Measurements from ENCODE around the gene TMEM237.

Gene TMEM237

GRCh38 chr2:201642086-201642578 is 1.2 kb downstream of the TMEM237 start:
- H3K4me2 ChIP-seq (ENCODE audit: low read length), result peak overlapping the region; percentile 96
- peak overlapping the region; percentile 96 for H3K9ac ChIP-seq (ENCODE audit: low read depth, low read length)
- H3K27me3 ChIP-seq (ENCODE audit: control insufficient read depth, insufficient read depth, low read length), result no peaks in the 10 kb centered on the region
- H3K36me3 ChIP-seq (ENCODE audit: insufficient read depth, low read length), result peaks cover 17% of the 10 kb centered on the region
- no peaks in the 10 kb centered on the region for H3K9me3 ChIP-seq (replicated peaks; ENCODE audit: low read length)
- H3K4me3 ChIP-seq (ENCODE audit: low read length), result peak overlapping the region; percentile 89
- peaks cover 14% of the 10 kb centered on the region for H3K4me1 ChIP-seq (ENCODE audit: control insufficient read depth, insufficient read depth, low read length)

GRCh38 chr2:201639205-201639604 is 4.1 kb downstream of the TMEM237 start:
- no peak overlapping the region for H3K9ac ChIP-seq (ENCODE audit: low read depth, low read length)
- peaks cover 9% of the 10 kb centered on the region for H3K4me1 ChIP-seq (ENCODE audit: control insufficient read depth, insufficient read depth, low read length)
- H3K4me3 ChIP-seq (ENCODE audit: low read length), result no peak overlapping the region
- H3K36me3 ChIP-seq (ENCODE audit: insufficient read depth, low read length), result peaks cover 34% of the 10 kb centered on the region
- H3K27me3 ChIP-seq (ENCODE audit: control insufficient read depth, insufficient read depth, low read length), result no peaks in the 10 kb centered on the region
- no peak overlapping the region for H3K4me2 ChIP-seq (ENCODE audit: low read length)
- H3K9me3 ChIP-seq (replicated peaks; ENCODE audit: low read length), result no peaks in the 10 kb centered on the region

DNA sequence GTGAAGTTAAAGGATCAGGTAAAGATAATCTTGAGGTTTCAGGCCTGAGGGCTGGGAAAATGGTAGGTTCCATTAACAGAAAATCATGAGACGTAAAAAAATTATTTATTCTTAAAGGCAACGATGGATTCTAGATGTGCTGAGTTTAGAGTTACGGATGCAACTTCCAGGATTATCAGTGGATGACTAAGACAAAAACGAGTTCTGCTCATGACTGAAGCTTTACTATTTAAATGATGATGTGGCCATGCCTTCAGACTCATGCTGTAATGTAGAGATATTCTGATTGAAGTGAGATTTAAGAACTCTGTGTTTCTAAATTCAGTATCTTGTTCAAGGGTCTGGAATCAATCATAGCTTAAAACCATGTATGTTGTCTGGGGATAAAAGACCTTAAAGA is 5.0 kb downstream of the TMEM237 start:
- Histone ChIP-seq H3K9me3 (replicated peaks; ENCODE audit: low read length) (no peaks in the 10 kb centered on the region), H3K4me1 (ENCODE audit: control insufficient read depth, insufficient read depth, low read length) (no peaks in the 10 kb centered on the region), H3K36me3 (ENCODE audit: insufficient read depth, low read length) (peaks cover 41% of the 10 kb centered on the region), H3K4me2 (ENCODE audit: low read length) (no peak overlapping the region), H3K4me3 (ENCODE audit: low read length) (no peak overlapping the region), H3K9ac (ENCODE audit: low read depth, low read length) (no peak overlapping the region), H3K27me3 (ENCODE audit: control insufficient read depth, insufficient read depth, low read length) (no peaks in the 10 kb centered on the region)

DNA sequence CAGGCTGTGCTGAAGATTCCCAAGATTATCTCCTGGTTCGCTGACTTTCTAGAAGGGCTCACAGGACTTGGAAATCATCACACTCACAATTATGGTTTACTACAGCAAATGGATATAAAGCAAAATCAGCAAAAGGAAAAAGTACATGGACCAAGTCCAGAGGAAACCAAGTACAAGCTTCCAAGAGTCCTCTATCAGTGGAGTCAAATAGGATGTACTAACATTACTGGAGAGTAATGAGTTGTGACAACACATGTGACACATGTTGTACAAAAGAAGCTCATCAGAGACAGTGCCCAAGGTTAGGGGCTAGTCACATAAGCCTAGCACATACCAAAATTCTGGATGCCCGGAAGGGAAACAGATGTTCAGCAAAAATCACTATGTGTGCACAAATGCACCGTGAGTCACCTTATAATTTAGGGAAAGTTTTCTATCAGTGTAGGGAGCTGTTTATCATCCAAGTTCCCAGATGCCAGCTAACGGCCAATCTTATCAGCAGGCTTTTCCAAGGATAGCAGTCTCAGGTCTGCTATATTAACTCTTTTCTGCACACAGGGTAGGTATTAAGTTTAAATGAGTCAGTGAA is 9.5 kb downstream of the TMEM237 start:
- peaks cover 58% of the 10 kb centered on the region for H3K36me3 ChIP-seq (ENCODE audit: insufficient read depth, low read length)
- H3K4me3 ChIP-seq (ENCODE audit: low read length), result no peak overlapping the region
- no peak overlapping the region for H3K9ac ChIP-seq (ENCODE audit: low read depth, low read length)
- H3K4me1 ChIP-seq (ENCODE audit: control insufficient read depth, insufficient read depth, low read length), result no peaks in the 10 kb centered on the region
- no peaks in the 10 kb centered on the region for H3K27me3 ChIP-seq (ENCODE audit: control insufficient read depth, insufficient read depth, low read length)
- no peaks in the 10 kb centered on the region for H3K9me3 ChIP-seq (replicated peaks; ENCODE audit: low read length)
- H3K4me2 ChIP-seq (ENCODE audit: low read length), result no peak overlapping the region

GRCh38 chr2:201631041-201631440 is 12.3 kb downstream of the TMEM237 start:
- Histone ChIP-seq H3K4me2 (ENCODE audit: low read length) (no peak overlapping the region), H3K4me3 (ENCODE audit: low read length) (no peak overlapping the region), H3K9me3 (replicated peaks; ENCODE audit: low read length) (no peaks in the 10 kb centered on the region), H3K36me3 (ENCODE audit: insufficient read depth, low read length) (peaks cover 42% of the 10 kb centered on the region), H3K9ac (ENCODE audit: low read depth, low read length) (no peak overlapping the region), H3K4me1 (ENCODE audit: control insufficient read depth, insufficient read depth, low read length) (no peaks in the 10 kb centered on the region), H3K27me3 (ENCODE audit: control insufficient read depth, insufficient read depth, low read length) (no peaks in the 10 kb centered on the region)

DNA sequence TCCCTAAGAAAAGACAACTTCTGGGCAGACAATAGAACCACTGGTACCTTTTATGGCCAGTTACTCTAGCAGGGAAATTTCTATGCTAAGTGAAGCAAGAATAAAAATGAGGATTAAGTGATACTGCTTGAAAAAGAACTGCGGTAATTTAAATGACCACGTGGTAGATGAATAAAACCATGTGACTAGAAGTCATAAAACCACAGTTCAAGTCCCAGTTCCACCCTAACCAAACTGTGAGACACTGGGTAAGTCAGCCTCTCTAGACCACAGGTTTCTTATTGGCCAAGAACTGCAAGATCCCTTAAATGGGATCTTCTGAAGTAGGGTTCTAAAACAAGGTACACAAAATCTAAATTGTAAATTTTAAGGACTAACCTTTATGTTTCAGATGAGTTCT is 12.7 kb downstream of the TMEM237 start:
- H3K4me3 ChIP-seq (ENCODE audit: low read length), result no peak overlapping the region
- no peaks in the 10 kb centered on the region for H3K4me1 ChIP-seq (ENCODE audit: control insufficient read depth, insufficient read depth, low read length)
- no peaks in the 10 kb centered on the region for H3K27me3 ChIP-seq (ENCODE audit: control insufficient read depth, insufficient read depth, low read length)
- H3K36me3 ChIP-seq (ENCODE audit: insufficient read depth, low read length), result peaks cover 38% of the 10 kb centered on the region
- no peak overlapping the region for H3K9ac ChIP-seq (ENCODE audit: low read depth, low read length)
- H3K4me2 ChIP-seq (ENCODE audit: low read length), result no peak overlapping the region
- H3K9me3 ChIP-seq (replicated peaks; ENCODE audit: low read length), result no peaks in the 10 kb centered on the region

GRCh38 chr2:201628545-201628944 is 14.8 kb downstream of the TMEM237 start:
- H3K4me3 ChIP-seq (ENCODE audit: low read length), result no peak overlapping the region
- H3K27me3 ChIP-seq (ENCODE audit: control insufficient read depth, insufficient read depth, low read length), result no peaks in the 10 kb centered on the region
- peaks cover 30% of the 10 kb centered on the region for H3K36me3 ChIP-seq (ENCODE audit: insufficient read depth, low read length)
- H3K4me1 ChIP-seq (ENCODE audit: control insufficient read depth, insufficient read depth, low read length), result no peaks in the 10 kb centered on the region
- H3K9ac ChIP-seq (ENCODE audit: low read depth, low read length), result no peak overlapping the region
- H3K9me3 ChIP-seq (replicated peaks; ENCODE audit: low read length), result no peaks in the 10 kb centered on the region
- H3K4me2 ChIP-seq (ENCODE audit: low read length), result no peak overlapping the region

- H3K27me3 ChIP-seq (ENCODE audit: control insufficient read depth, insufficient read depth, low read length), result no peaks in the 10 kb centered on the region
Measured at GRCh38 chr2:201622306-201622970, 20.9 kb downstream of the TMEM237 start.

GRCh38 chr2:201621293-201621999 is 21.9 kb downstream of the TMEM237 start:
- H3K4me2 ChIP-seq (ENCODE audit: low read length), result peak overlapping the region; percentile 61
- H3K9me3 ChIP-seq (replicated peaks; ENCODE audit: low read length), result no peaks in the 10 kb centered on the region
- H3K4me1 ChIP-seq (ENCODE audit: control insufficient read depth, insufficient read depth, low read length), result peaks cover 24% of the 10 kb centered on the region
- H3K27me3 ChIP-seq (ENCODE audit: control insufficient read depth, insufficient read depth, low read length), result no peaks in the 10 kb centered on the region
- H3K36me3 ChIP-seq (ENCODE audit: insufficient read depth, low read length), result peaks cover 4% of the 10 kb centered on the region
- peak overlapping the region; percentile 19 for H3K4me3 ChIP-seq (ENCODE audit: low read length)
- no peak overlapping the region for H3K9ac ChIP-seq (ENCODE audit: low read depth, low read length)

More at GRCh38 chr2:201622306-201622970, 20.9 kb downstream of the TMEM237 start:
- H3K9me3 ChIP-seq (replicated peaks; ENCODE audit: low read length), result no peaks in the 10 kb centered on the region
- no peak overlapping the region for H3K4me3 ChIP-seq (ENCODE audit: low read length)
- peaks cover 24% of the 10 kb centered on the region for H3K4me1 ChIP-seq (ENCODE audit: control insufficient read depth, insufficient read depth, low read length)
- no peak overlapping the region for H3K4me2 ChIP-seq (ENCODE audit: low read length)
- H3K9ac ChIP-seq (ENCODE audit: low read depth, low read length), result no peak overlapping the region
- H3K36me3 ChIP-seq (ENCODE audit: insufficient read depth, low read length), result peaks cover 6% of the 10 kb centered on the region

- Histone ChIP-seq H3K36me3 (ENCODE audit: insufficient read depth, low read length) (no peaks in the 10 kb centered on the region), H3K9me3 (replicated peaks; ENCODE audit: low read length) (no peaks in the 10 kb centered on the region), H3K4me2 (ENCODE audit: low read length) (peak overlapping the region; percentile 74), H3K27me3 (ENCODE audit: control insufficient read depth, insufficient read depth, low read length) (no peaks in the 10 kb centered on the region), H3K9ac (ENCODE audit: low read depth, low read length) (no peak overlapping the region), H3K4me3 (ENCODE audit: low read length) (peak overlapping the region; percentile 47), H3K4me1 (ENCODE audit: control insufficient read depth, insufficient read depth, low read length) (peaks cover 24% of the 10 kb centered on the region)
Measured at GRCh38 chr2:201618744-201619662, 24.3 kb downstream of the TMEM237 start.

DNA sequence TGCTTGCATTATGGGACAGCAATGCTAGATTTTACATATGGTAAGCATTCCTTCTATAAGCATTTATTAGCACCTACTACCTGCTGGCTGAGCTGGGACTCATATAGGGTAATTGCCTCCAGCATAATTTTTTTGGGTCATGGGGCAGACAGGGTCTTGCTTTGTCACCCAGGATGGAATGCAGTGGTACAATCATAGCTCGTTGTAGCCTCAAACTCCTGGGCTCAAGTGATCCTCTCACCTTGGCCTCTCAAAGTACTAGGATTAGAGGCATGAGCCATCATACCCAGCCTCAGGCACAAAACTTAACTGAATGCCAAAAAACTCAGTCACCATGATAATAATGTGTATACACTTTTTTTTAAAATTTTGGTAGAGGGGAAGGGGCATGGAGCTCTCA is 35.3 kb downstream of the TMEM237 start:
- H3K4me3 ChIP-seq (ENCODE audit: low read length), result no peak overlapping the region
- no peak overlapping the region for H3K4me2 ChIP-seq (ENCODE audit: low read length)
- no peaks in the 10 kb centered on the region for H3K9me3 ChIP-seq (replicated peaks; ENCODE audit: low read length)
- no peaks in the 10 kb centered on the region for H3K4me1 ChIP-seq (ENCODE audit: control insufficient read depth, insufficient read depth, low read length)
- H3K27me3 ChIP-seq (ENCODE audit: control insufficient read depth, insufficient read depth, low read length), result no peaks in the 10 kb centered on the region
- no peaks in the 10 kb centered on the region for H3K36me3 ChIP-seq (ENCODE audit: insufficient read depth, low read length)
- no peak overlapping the region for H3K9ac ChIP-seq (ENCODE audit: low read depth, low read length)

Measured in skeletal muscle satellite cell (primary cell).